NCI-H345 treated with DMSO at 0.1 percent for 48 hours (cell line): ENCODE results near the gene CCDC197.

ENCODE experiments used
- DNase-seq: peaks from one replicate; lab custom pipeline; 2025; ENCODE audit not compliant: unreplicated experiment; lab: John Stamatoyannopoulos, UW

Gene CCDC197

GRCh38 chr14:94022532-94023411, 25.7 kb downstream of the CCDC197 start:
- no peak for DNase-seq

GRCh38 chr14:94024549-94024948, 27.4 kb downstream of the CCDC197 start:
- no peak for DNase-seq

- no peak for DNase-seq
Measured at GRCh38 chr14:94025720-94026119, 28.6 kb downstream of the CCDC197 start.

GRCh38 chr14:94026173-94026888, 29.2 kb downstream of the CCDC197 start, which contains the start of gene OTUB2:
OTUB2 (plus strand) TSS chr14:94026340; CDS start chr14:94026538, 198 bp downstream.
- peak; percentile 94 for DNase-seq

- no peak for DNase-seq
Measured at GRCh38 chr14:94026889-94027469, 29.9 kb downstream of the CCDC197 start.

- no peak for DNase-seq
Measured at GRCh38 chr14:94027566-94028449, 30.7 kb downstream of the CCDC197 start.

- DNase-seq: peak; percentile 5
Measured at GRCh38 chr14:94028450-94028826, 31.3 kb downstream of the CCDC197 start.

- DNase-seq: no peak
Measured at GRCh38 chr14:94029265-94029664, 32.2 kb downstream of the CCDC197 start.

- no peak for DNase-seq
Measured at GRCh38 chr14:94029671-94030203, 32.6 kb downstream of the CCDC197 start.

- DNase-seq: no peak
Measured at GRCh38 chr14:94030571-94030970, 33.5 kb downstream of the CCDC197 start.

GRCh38 chr14:94031161-94031882, 34.2 kb downstream of the CCDC197 start:
- DNase-seq: no peak

- no peak for DNase-seq
Measured at GRCh38 chr14:94031883-94032279, 34.8 kb downstream of the CCDC197 start.

- no peak for DNase-seq
Measured at GRCh38 chr14:94034886-94035285, 37.8 kb downstream of the CCDC197 start.

- peak; percentile 28 for DNase-seq
Measured at GRCh38 chr14:94036313-94037167, 39.4 kb downstream of the CCDC197 start.

GRCh38 chr14:94037954-94038353, 40.9 kb downstream of the CCDC197 start:
- DNase-seq: no peak

GRCh38 chr14:94038510-94038909, 41.4 kb downstream of the CCDC197 start:
- DNase-seq: no peak

- DNase-seq: no peak
Measured at GRCh38 chr14:94038921-94039629, 42.0 kb downstream of the CCDC197 start.

- DNase-seq: no peak
Measured at GRCh38 chr14:94040247-94040646, 43.1 kb downstream of the CCDC197 start.
